Liver (tissue), 2 donors: Measurements from ENCODE around the gene SLC9A8.

ENCODE experiments used
- TF ChIP-seq, protein P1 (sequence below): fragments of 150-350 bp; IDR thresholded peaks from 2 replicates; pipeline ENCODE4 v1.5.1; 2017; ENCODE audit warnings: improper control_type of control experiment, low read depth, low read length; ENCODE audit not compliant: missing input control
- TF ChIP-seq, protein P2 (sequence below): IDR thresholded peaks from 2 replicates; pipeline ENCODE4 v1.6.1; 2016; ENCODE audit warnings: antibody characterized with exemption
- donor health status: healthy.

- TF ChIP-seq, protein P1, sequence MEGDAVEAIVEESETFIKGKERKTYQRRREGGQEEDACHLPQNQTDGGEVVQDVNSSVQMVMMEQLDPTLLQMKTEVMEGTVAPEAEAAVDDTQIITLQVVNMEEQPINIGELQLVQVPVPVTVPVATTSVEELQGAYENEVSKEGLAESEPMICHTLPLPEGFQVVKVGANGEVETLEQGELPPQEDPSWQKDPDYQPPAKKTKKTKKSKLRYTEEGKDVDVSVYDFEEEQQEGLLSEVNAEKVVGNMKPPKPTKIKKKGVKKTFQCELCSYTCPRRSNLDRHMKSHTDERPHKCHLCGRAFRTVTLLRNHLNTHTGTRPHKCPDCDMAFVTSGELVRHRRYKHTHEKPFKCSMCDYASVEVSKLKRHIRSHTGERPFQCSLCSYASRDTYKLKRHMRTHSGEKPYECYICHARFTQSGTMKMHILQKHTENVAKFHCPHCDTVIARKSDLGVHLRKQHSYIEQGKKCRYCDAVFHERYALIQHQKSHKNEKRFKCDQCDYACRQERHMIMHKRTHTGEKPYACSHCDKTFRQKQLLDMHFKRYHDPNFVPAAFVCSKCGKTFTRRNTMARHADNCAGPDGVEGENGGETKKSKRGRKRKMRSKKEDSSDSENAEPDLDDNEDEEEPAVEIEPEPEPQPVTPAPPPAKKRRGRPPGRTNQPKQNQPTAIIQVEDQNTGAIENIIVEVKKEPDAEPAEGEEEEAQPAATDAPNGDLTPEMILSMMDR = no peak
- TF ChIP-seq, protein P2, sequence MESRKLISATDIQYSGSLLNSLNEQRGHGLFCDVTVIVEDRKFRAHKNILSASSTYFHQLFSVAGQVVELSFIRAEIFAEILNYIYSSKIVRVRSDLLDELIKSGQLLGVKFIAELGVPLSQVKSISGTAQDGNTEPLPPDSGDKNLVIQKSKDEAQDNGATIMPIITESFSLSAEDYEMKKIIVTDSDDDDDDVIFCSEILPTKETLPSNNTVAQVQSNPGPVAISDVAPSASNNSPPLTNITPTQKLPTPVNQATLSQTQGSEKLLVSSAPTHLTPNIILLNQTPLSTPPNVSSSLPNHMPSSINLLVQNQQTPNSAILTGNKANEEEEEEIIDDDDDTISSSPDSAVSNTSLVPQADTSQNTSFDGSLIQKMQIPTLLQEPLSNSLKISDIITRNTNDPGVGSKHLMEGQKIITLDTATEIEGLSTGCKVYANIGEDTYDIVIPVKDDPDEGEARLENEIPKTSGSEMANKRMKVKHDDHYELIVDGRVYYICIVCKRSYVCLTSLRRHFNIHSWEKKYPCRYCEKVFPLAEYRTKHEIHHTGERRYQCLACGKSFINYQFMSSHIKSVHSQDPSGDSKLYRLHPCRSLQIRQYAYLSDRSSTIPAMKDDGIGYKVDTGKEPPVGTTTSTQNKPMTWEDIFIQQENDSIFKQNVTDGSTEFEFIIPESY = no peak
Observed at GRCh38 chr20:49835031-49835430, 22.4 kb downstream of the SLC9A8 start.
